ENCODE results near the gene NTHL1. TPM values are rescaled to one million over a fixed set of nuclear protein-coding genes. Genes with fewer than 3 reads are reported as not detected.

Gene NTHL1
- total RNA-seq, 2 donors from 2014 or later: 7.7 to 13.4 TPM

- DNase-seq (ENCODE audit: low spot score) (no peak), ATAC-seq (ENCODE audit: insufficient number of reproducible peaks, low FRiP score, low read depth) (no peak)
- Histone ChIP-seq H3K27ac (no peak overlapping the region), H3K9me3 (no peaks in the 10 kb centered on the region), H3K4me3 (no peak overlapping the region), H3K27me3 (replicated peaks; ENCODE audit: insufficient read depth) (no peaks in the 10 kb centered on the region), H3K4me1 (ENCODE audit: control insufficient read depth in 1 of 2, low read depth in 2 of 2) (no peaks in the 10 kb centered on the region), H3K36me3 (peaks cover 38% of the 10 kb centered on the region)
- no peak for TF ChIP-seq CTCF (IDR thresholded peaks at IDR 0.05)
Measured at GRCh38 chr16:2054543-2055245, 7.1 kb upstream of the NTHL1 start.

GRCh38 chr16:2053897-2054296 lies 6.3 kb upstream of the NTHL1 start:
- no peak for TF ChIP-seq CTCF (IDR thresholded peaks at IDR 0.05)
- peaks cover 2 to 3% of the 10 kb centered on the region in 2 donors for H3K4me1 ChIP-seq (ENCODE audit: control insufficient read depth in 1 of 2, low read depth in 2 of 2)
- H3K4me3 ChIP-seq: no peak overlapping the region
- no peaks in the 10 kb centered on the region for H3K27me3 ChIP-seq (replicated peaks; ENCODE audit: insufficient read depth)
- H3K9me3 ChIP-seq: no peaks in the 10 kb centered on the region
- no peak for ATAC-seq (ENCODE audit: insufficient number of reproducible peaks, low FRiP score, low read depth)
- no peak overlapping the region for H3K27ac ChIP-seq
- DNase-seq (ENCODE audit: low spot score): no peak
- H3K36me3 ChIP-seq: peaks cover 38% of the 10 kb centered on the region

- ATAC-seq (ENCODE audit: insufficient number of reproducible peaks, low FRiP score, low read depth): no peak
- Histone ChIP-seq H3K9me3 (no peaks in the 10 kb centered on the region), H3K36me3 (peaks cover 33% of the 10 kb centered on the region), H3K27ac (no peak overlapping the region), H3K27me3 (replicated peaks; ENCODE audit: insufficient read depth) (no peaks in the 10 kb centered on the region), H3K4me1 (ENCODE audit: control insufficient read depth in 1 of 2, low read depth in 2 of 2) (peaks cover 6 to 10% of the 10 kb centered on the region in 2 donors), H3K4me3 (no peak overlapping the region)
- DNase-seq (ENCODE audit: low spot score): no peak
- no peak for TF ChIP-seq CTCF (IDR thresholded peaks at IDR 0.05)
Measured at GRCh38 chr16:2053211-2053610, 5.6 kb upstream of the NTHL1 start.

GRCh38 chr16:2048116-2048543 lies 496 bp upstream of the NTHL1 start:
- Histone ChIP-seq H3K27ac (peak overlapping the region in 1 of 2 donors; percentile 58), H3K9me3 (no peaks in the 10 kb centered on the region), H3K36me3 (peaks cover 12% of the 10 kb centered on the region), H3K4me3 (peak overlapping the region; percentile 86), H3K4me1 (ENCODE audit: control insufficient read depth in 1 of 2, low read depth in 2 of 2) (peaks cover 14 to 40% of the 10 kb centered on the region in 2 donors), H3K27me3 (replicated peaks; ENCODE audit: insufficient read depth) (no peaks in the 10 kb centered on the region)
- DNase-seq (ENCODE audit: low spot score) (no peak), ATAC-seq (ENCODE audit: insufficient number of reproducible peaks, low FRiP score, low read depth) (no peak)
- no peak for TF ChIP-seq CTCF (IDR thresholded peaks at IDR 0.05)

- Histone ChIP-seq H3K4me3 (peak overlapping the region; percentile 86), H3K36me3 (peaks cover 4% of the 10 kb centered on the region), H3K27me3 (replicated peaks; ENCODE audit: insufficient read depth) (no peaks in the 10 kb centered on the region), H3K4me1 (ENCODE audit: control insufficient read depth in 1 of 2, low read depth in 2 of 2) (peaks cover 14 to 40% of the 10 kb centered on the region in 2 donors), H3K9me3 (no peaks in the 10 kb centered on the region), H3K27ac (peak overlapping the region; percentile 54 to 58)
- ATAC-seq (ENCODE audit: insufficient number of reproducible peaks, low FRiP score, low read depth) (no peak), DNase-seq (ENCODE audit: low spot score) (no peak)
- TF ChIP-seq CTCF (IDR thresholded peaks at IDR 0.05): no peak
Measured at GRCh38 chr16:2046893-2047329, 723 bp downstream of the NTHL1 start.

Measured in thoracic aorta (tissue), 2 donors.